ENCODE results near the gene GASK1B. TPM values are rescaled to one million over a fixed set of nuclear protein-coding genes. Genes with fewer than 3 reads are reported as not detected.

The GASK1B gene
- total and polyA plus RNA-seq, 2 of the 13 experiments (the other 11 are each of a cell fraction or from before 2014, with no cell fraction given) = 29.1 to 40.4 TPM

DNA sequence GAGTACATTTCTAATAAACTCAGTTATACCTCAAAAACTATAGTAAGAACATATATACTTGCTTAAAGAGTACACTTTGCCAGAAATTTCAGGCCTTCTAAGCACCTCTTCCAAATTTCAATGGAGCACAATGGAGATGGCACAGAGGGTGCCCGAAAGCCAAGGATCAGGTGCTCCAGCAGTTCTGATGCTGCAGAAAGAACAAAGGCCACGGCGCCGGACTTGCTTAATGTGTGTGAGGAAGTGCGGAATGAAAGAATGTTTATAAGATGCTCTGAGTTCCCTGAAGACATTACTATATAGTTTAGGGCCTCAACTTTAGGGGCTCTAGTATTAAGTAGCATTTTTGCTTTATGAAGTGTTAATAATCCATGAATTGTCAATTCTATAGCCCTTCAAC lies 44.3 kb downstream of the GASK1B start (continued):
- TF ChIP-seq, protein P1, sequence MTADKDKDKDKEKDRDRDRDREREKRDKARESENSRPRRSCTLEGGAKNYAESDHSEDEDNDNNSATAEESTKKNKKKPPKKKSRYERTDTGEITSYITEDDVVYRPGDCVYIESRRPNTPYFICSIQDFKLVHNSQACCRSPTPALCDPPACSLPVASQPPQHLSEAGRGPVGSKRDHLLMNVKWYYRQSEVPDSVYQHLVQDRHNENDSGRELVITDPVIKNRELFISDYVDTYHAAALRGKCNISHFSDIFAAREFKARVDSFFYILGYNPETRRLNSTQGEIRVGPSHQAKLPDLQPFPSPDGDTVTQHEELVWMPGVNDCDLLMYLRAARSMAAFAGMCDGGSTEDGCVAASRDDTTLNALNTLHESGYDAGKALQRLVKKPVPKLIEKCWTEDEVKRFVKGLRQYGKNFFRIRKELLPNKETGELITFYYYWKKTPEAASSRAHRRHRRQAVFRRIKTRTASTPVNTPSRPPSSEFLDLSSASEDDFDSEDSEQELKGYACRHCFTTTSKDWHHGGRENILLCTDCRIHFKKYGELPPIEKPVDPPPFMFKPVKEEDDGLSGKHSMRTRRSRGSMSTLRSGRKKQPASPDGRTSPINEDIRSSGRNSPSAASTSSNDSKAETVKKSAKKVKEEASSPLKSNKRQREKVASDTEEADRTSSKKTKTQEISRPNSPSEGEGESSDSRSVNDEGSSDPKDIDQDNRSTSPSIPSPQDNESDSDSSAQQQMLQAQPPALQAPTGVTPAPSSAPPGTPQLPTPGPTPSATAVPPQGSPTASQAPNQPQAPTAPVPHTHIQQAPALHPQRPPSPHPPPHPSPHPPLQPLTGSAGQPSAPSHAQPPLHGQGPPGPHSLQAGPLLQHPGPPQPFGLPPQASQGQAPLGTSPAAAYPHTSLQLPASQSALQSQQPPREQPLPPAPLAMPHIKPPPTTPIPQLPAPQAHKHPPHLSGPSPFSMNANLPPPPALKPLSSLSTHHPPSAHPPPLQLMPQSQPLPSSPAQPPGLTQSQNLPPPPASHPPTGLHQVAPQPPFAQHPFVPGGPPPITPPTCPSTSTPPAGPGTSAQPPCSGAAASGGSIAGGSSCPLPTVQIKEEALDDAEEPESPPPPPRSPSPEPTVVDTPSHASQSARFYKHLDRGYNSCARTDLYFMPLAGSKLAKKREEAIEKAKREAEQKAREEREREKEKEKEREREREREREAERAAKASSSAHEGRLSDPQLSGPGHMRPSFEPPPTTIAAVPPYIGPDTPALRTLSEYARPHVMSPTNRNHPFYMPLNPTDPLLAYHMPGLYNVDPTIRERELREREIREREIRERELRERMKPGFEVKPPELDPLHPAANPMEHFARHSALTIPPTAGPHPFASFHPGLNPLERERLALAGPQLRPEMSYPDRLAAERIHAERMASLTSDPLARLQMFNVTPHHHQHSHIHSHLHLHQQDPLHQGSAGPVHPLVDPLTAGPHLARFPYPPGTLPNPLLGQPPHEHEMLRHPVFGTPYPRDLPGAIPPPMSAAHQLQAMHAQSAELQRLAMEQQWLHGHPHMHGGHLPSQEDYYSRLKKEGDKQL (CRISPR knock-in tag; IDR thresholded peaks at IDR 0.05; ENCODE audit: low read depth) = no peak
- TF ChIP-seq PHF20 (CRISPR knock-in tag; IDR thresholded peaks at IDR 0.05) = no peak
- TF ChIP-seq, protein P2, sequence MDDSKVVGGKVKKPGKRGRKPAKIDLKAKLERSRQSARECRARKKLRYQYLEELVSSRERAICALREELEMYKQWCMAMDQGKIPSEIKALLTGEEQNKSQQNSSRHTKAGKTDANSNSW (CRISPR knock-in tag; IDR thresholded peaks at IDR 0.05; ENCODE audit: borderline replicate concordance) = no peak
- TF ChIP-seq SRSF9 (IDR thresholded peaks at IDR 0.05; ENCODE audit: borderline replicate concordance, insufficient read depth, low read depth, low read length, poor library complexity, severe bottlenecking) = no peak
- TF ChIP-seq, protein P3, sequence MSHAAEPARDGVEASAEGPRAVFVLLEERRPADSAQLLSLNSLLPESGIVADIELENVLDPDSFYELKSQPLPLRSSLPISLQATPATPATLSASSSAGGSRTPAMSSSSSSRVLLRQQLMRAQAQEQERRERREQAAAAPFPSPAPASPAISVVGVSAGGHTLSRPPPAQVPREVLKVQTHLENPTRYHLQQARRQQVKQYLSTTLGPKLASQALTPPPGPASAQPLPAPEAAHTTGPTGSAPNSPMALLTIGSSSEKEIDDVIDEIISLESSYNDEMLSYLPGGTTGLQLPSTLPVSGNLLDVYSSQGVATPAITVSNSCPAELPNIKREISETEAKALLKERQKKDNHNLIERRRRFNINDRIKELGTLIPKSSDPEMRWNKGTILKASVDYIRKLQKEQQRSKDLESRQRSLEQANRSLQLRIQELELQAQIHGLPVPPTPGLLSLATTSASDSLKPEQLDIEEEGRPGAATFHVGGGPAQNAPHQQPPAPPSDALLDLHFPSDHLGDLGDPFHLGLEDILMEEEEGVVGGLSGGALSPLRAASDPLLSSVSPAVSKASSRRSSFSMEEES (CRISPR knock-in tag; IDR thresholded peaks at IDR 0.05) = no peak
- no peak for TF ChIP-seq ZNF33A (CRISPR knock-in tag; IDR thresholded peaks at IDR 0.05; ENCODE audit: borderline replicate concordance)
- TF ChIP-seq ZNF607 (CRISPR knock-in tag; IDR thresholded peaks at IDR 0.05; ENCODE audit: borderline replicate concordance) = no peak
- no peak for TF ChIP-seq ZSCAN20 (CRISPR knock-in tag; IDR thresholded peaks at IDR 0.05; ENCODE audit: borderline replicate concordance)
- TF ChIP-seq ADNP (CRISPR knock-in tag; IDR thresholded peaks at IDR 0.05) = no peak
- TF ChIP-seq ZNF441 (CRISPR knock-in tag; IDR thresholded peaks at IDR 0.05; ENCODE audit: borderline replicate concordance) = no peak
- TF ChIP-seq, protein P4, sequence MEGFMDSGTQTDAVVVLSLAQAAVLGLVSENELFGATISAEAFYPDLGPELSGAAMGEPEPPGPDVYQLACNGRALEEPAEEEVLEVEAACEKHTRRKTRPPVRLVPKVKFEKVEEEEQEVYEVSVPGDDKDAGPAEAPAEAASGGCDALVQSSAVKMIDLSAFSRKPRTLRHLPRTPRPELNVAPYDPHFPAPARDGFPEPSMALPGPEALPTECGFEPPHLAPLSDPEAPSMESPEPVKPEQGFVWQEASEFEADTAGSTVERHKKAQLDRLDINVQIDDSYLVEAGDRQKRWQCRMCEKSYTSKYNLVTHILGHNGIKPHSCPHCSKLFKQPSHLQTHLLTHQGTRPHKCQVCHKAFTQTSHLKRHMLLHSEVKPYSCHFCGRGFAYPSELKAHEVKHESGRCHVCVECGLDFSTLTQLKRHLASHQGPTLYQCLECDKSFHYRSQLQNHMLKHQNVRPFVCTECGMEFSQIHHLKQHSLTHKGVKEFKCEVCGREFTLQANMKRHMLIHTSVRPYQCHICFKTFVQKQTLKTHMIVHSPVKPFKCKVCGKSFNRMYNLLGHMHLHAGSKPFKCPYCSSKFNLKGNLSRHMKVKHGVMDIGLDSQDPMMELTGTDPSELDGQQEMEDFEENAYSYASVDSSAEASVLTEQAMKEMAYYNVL (CRISPR knock-in tag; IDR thresholded peaks at IDR 0.05; ENCODE audit: borderline replicate concordance) = no peak
